Activated T-cell treated with anti-CD3 and anti-CD28 coated beads, Interleukin-2, amount 50 U/mL, for 72 hours (primary cell): ENCODE measurements around the gene CRYL1. TPM values are rescaled to one million over a fixed set of nuclear protein-coding genes. Genes with fewer than 3 reads are reported as not detected.
A peak's percentile ranks its signal among the peaks of the same experiment; 100 is the strongest.

ENCODE experiments used
- ATAC-seq, 2 donors: fragments of 150-1000 bp; cut with Tn5 transposase; replicated peaks in 1 of 2; 2 replicates each; pipeline ENCODE4 v1.10.0; 2021; ENCODE audit warnings: moderate library complexity in 2 of 2, mild to moderate bottlenecking in 1 of 2
- DNase-seq, 2 donors: peaks; one replicate each; pipeline ENCODE4 v3.0.0; 2021 to 2022; ENCODE audit warnings: mixed read lengths in 1 of 2
- H3K27ac Mint-ChIP-seq: one replicate; pipeline ENCODE4 v1.8.0; 2022; ENCODE audit warnings: mild to moderate bottlenecking, moderate library complexity, mixed read lengths
- H3K27me3 Mint-ChIP-seq: one replicate; pipeline ENCODE4 v1.8.0; 2022; ENCODE audit warnings: low read depth, mixed read lengths
- H3K36me3 Mint-ChIP-seq, 2 donors: one replicate each; pipeline ENCODE4 v1.8.0; 2022; ENCODE audit warnings: mixed read lengths in 2 of 2, mild to moderate bottlenecking in 1 of 2; ENCODE audit not compliant: insufficient read depth in 2 of 2
- H3K4me1 Mint-ChIP-seq: one replicate; pipeline ENCODE4 v1.8.0; 2022; ENCODE audit warnings: low read depth, mixed read lengths
- H3K4me3 Mint-ChIP-seq, 2 donors: one replicate each; pipeline ENCODE4 v1.8.0; 2022; ENCODE audit warnings: mild to moderate bottlenecking in 2 of 2, mixed read lengths in 2 of 2, moderate library complexity in 2 of 2
- H3K9me3 Mint-ChIP-seq, 2 donors: one replicate each; pipeline ENCODE4 v1.8.0; 2022; ENCODE audit warnings: mixed read lengths in 2 of 2
- total RNA-seq, 2 donors: library from RNA; stranded (reverse); gene quantifications; one replicate each; pipeline ENCODE4 v1.2.3, GENCODE V29; 2022

CRYL1 gene
- total RNA-seq, 2 donors from 2014 or later: 15.7 to 16.7 TPM

- ATAC-seq: no peak
Observed at GRCh38 chr13:20473888-20474287, 51.8 kb downstream of the CRYL1 start.

GRCh38 chr13:20473139-20473538 is 52.5 kb downstream of the CRYL1 start:
- no peaks in the 10 kb centered on the region for H3K27me3 Mint-ChIP-seq
- ATAC-seq (no peak), DNase-seq (no peak)
- no peak overlapping the region for H3K27ac Mint-ChIP-seq
- H3K4me1 Mint-ChIP-seq: peaks cover 36% of the 10 kb centered on the region
- H3K4me3 Mint-ChIP-seq: no peak overlapping the region
- no peaks in the 10 kb centered on the region for H3K36me3 Mint-ChIP-seq
- H3K9me3 Mint-ChIP-seq: no peaks in the 10 kb centered on the region

More at GRCh38 chr13:20473888-20474287, 51.8 kb downstream of the CRYL1 start:
- no peak overlapping the region for H3K4me3 Mint-ChIP-seq
- no peaks in the 10 kb centered on the region for H3K27me3 Mint-ChIP-seq
- H3K4me1 Mint-ChIP-seq: peaks cover 40% of the 10 kb centered on the region
- DNase-seq: no peak
- no peaks in the 10 kb centered on the region for H3K9me3 Mint-ChIP-seq
- no peaks in the 10 kb centered on the region for H3K36me3 Mint-ChIP-seq
- H3K27ac Mint-ChIP-seq: peak overlapping the region; percentile 35

GRCh38 chr13:20472531-20472930 is 53.1 kb downstream of the CRYL1 start:
- H3K27ac Mint-ChIP-seq: no peak overlapping the region
- DNase-seq: no peak
- peaks cover 34% of the 10 kb centered on the region for H3K4me1 Mint-ChIP-seq
- H3K4me3 Mint-ChIP-seq: no peak overlapping the region
- no peaks in the 10 kb centered on the region for H3K36me3 Mint-ChIP-seq
- H3K27me3 Mint-ChIP-seq: no peaks in the 10 kb centered on the region
- no peak for ATAC-seq
- no peaks in the 10 kb centered on the region for H3K9me3 Mint-ChIP-seq

- Mint-ChIP-seq H3K36me3 (no peaks in the 10 kb centered on the region), H3K27ac (no peak overlapping the region), H3K27me3 (no peaks in the 10 kb centered on the region), H3K4me1 (peaks cover 13% of the 10 kb centered on the region), H3K9me3 (no peaks in the 10 kb centered on the region), H3K4me3 (no peak overlapping the region)
- ATAC-seq (no peak), DNase-seq (no peak)
Observed at GRCh38 chr13:20470136-20470535, 55.5 kb downstream of the CRYL1 start.

GRCh38 chr13:20466371-20466770 is 59.3 kb downstream of the CRYL1 start:
- H3K27ac Mint-ChIP-seq: no peak overlapping the region
- H3K4me3 Mint-ChIP-seq: no peak overlapping the region
- DNase-seq (no peak), ATAC-seq (no peak)
- H3K4me1 Mint-ChIP-seq: peaks cover 19% of the 10 kb centered on the region
- H3K27me3 Mint-ChIP-seq: no peaks in the 10 kb centered on the region
- H3K9me3 Mint-ChIP-seq: no peaks in the 10 kb centered on the region
- H3K36me3 Mint-ChIP-seq: no peaks in the 10 kb centered on the region

GRCh38 chr13:20465218-20465879 is 60.3 kb downstream of the CRYL1 start:
- no peak overlapping the region for H3K27ac Mint-ChIP-seq
- no peak for DNase-seq
- H3K36me3 Mint-ChIP-seq: no peaks in the 10 kb centered on the region
- no peak overlapping the region for H3K4me3 Mint-ChIP-seq
- no peaks in the 10 kb centered on the region for H3K27me3 Mint-ChIP-seq
- H3K4me1 Mint-ChIP-seq: peaks cover 28% of the 10 kb centered on the region
- ATAC-seq: no peak
- no peaks in the 10 kb centered on the region for H3K9me3 Mint-ChIP-seq

- ATAC-seq (no peak), DNase-seq (no peak)
- Mint-ChIP-seq H3K27me3 (no peaks in the 10 kb centered on the region), H3K27ac (no peak overlapping the region), H3K4me1 (peaks cover 30% of the 10 kb centered on the region), H3K36me3 (no peaks in the 10 kb centered on the region), H3K9me3 (no peaks in the 10 kb centered on the region), H3K4me3 (no peak overlapping the region)
Observed at GRCh38 chr13:20462921-20463320, 62.7 kb downstream of the CRYL1 start.

- no peaks in the 10 kb centered on the region for H3K36me3 Mint-ChIP-seq
- H3K27ac Mint-ChIP-seq: no peak overlapping the region
- H3K4me3 Mint-ChIP-seq: no peak overlapping the region
- ATAC-seq (no peak), DNase-seq (no peak)
- no peaks in the 10 kb centered on the region for H3K9me3 Mint-ChIP-seq
- no peaks in the 10 kb centered on the region for H3K27me3 Mint-ChIP-seq
- H3K4me1 Mint-ChIP-seq: peaks cover 34% of the 10 kb centered on the region
Observed at GRCh38 chr13:20462533-20462915, 63.1 kb downstream of the CRYL1 start.

GRCh38 chr13:20461860-20462532 is 63.7 kb downstream of the CRYL1 start:
- ATAC-seq: no peak
- Mint-ChIP-seq H3K4me1 (peaks cover 37% of the 10 kb centered on the region), H3K27ac (peak overlapping the region; percentile 70), H3K4me3 (no peak overlapping the region), H3K9me3 (no peaks in the 10 kb centered on the region), H3K27me3 (no peaks in the 10 kb centered on the region), H3K36me3 (no peaks in the 10 kb centered on the region)
- DNase-seq: no peak

- peak; percentile 16 to 25 for DNase-seq
- Mint-ChIP-seq H3K36me3 (no peaks in the 10 kb centered on the region), H3K27ac (peak overlapping the region; percentile 40), H3K27me3 (no peaks in the 10 kb centered on the region), H3K4me3 (peak overlapping the region; percentile 48 to 63), H3K4me1 (peaks cover 41% of the 10 kb centered on the region), H3K9me3 (no peaks in the 10 kb centered on the region)
- ATAC-seq: peak; percentile 77 to 79
Observed at GRCh38 chr13:20461481-20461859, 64.2 kb downstream of the CRYL1 start.

- DNase-seq (no peak), ATAC-seq (no peak)
- no peak overlapping the region for H3K27ac Mint-ChIP-seq
- H3K4me3 Mint-ChIP-seq: peak overlapping the region in 1 of 2 donors; percentile 63
- H3K4me1 Mint-ChIP-seq: peaks cover 41% of the 10 kb centered on the region
- H3K9me3 Mint-ChIP-seq: no peaks in the 10 kb centered on the region
- H3K36me3 Mint-ChIP-seq: no peaks in the 10 kb centered on the region
- no peaks in the 10 kb centered on the region for H3K27me3 Mint-ChIP-seq
Observed at GRCh38 chr13:20460761-20461160, 64.9 kb downstream of the CRYL1 start.

GRCh38 chr13:20457670-20458069 is 68.0 kb downstream of the CRYL1 start:
- ATAC-seq (no peak), DNase-seq (no peak)
- no peak overlapping the region for H3K27ac Mint-ChIP-seq
- H3K4me3 Mint-ChIP-seq: no peak overlapping the region
- peaks cover 32% of the 10 kb centered on the region for H3K4me1 Mint-ChIP-seq
- peaks cover 0 to 3% of the 10 kb centered on the region in 2 donors for H3K36me3 Mint-ChIP-seq
- H3K27me3 Mint-ChIP-seq: no peaks in the 10 kb centered on the region
- peaks cover 0 to 2% of the 10 kb centered on the region in 2 donors for H3K9me3 Mint-ChIP-seq

- no peak for DNase-seq
- Mint-ChIP-seq H3K4me1 (peaks cover 25% of the 10 kb centered on the region), H3K36me3 (peaks cover under 1 to 3% of the 10 kb centered on the region in 2 donors), H3K9me3 (peaks cover 0 to 2% of the 10 kb centered on the region in 2 donors), H3K27me3 (no peaks in the 10 kb centered on the region), H3K4me3 (no peak overlapping the region), H3K27ac (no peak overlapping the region)
- ATAC-seq: no peak
Observed at GRCh38 chr13:20456737-20457136, 68.9 kb downstream of the CRYL1 start.

GRCh38 chr13:20451397-20451796 is 74.3 kb downstream of the CRYL1 start:
- ATAC-seq (no peak), DNase-seq (no peak)
- H3K4me3 Mint-ChIP-seq: peak overlapping the region in 1 of 2 donors; percentile 31
- H3K9me3 Mint-ChIP-seq: peaks cover 8 to 11% of the 10 kb centered on the region in 2 donors
- no peak overlapping the region for H3K27ac Mint-ChIP-seq
- no peaks in the 10 kb centered on the region for H3K27me3 Mint-ChIP-seq
- peaks cover 15 to 20% of the 10 kb centered on the region in 2 donors for H3K36me3 Mint-ChIP-seq
- peaks cover 7% of the 10 kb centered on the region for H3K4me1 Mint-ChIP-seq
